HepG2 (cell line): ENCODE results near the gene CRIP1. TPM values are rescaled to one million over a fixed set of nuclear protein-coding genes. Genes with fewer than 3 reads are reported as not detected.

ENCODE experiments used
- CBX1 ChIP-seq: IDR thresholded peaks from one replicate; pipeline ENCODE4 v1.6.1; 2016; ENCODE audit warnings: antibody characterized with exemption, low read depth
- CREBL2 ChIP-seq: sonication (generic); formaldehyde crosslinking; IDR thresholded peaks from 2 replicates; pipeline ENCODE4 v1.8.1; 2023; ENCODE audit warnings: missing genetic modification reagents, mild to moderate bottlenecking, borderline replicate concordance
- DMTF1 ChIP-seq: sonication (generic); formaldehyde crosslinking; IDR thresholded peaks from 2 replicates; pipeline ENCODE4 v1.4.0; 2020; ENCODE audit warnings: mild to moderate bottlenecking, missing genetic modification reagents
- HBP1 ChIP-seq: IDR thresholded peaks from 2 replicates; pipeline ENCODE4 v1.6.1; 2016; ENCODE audit warnings: low read depth, control low read depth
- HMGA1 ChIP-seq: sonication (generic); formaldehyde crosslinking; conservative IDR thresholded peaks from 2 replicates; pipeline ENCODE4 v1.4.0; 2020; ENCODE audit warnings: missing genetic modification reagents
- HNRNPUL1 ChIP-seq: fragments of 200-400 bp; formaldehyde crosslinking; IDR thresholded peaks from 2 replicates; pipeline ENCODE4 v1.6.1; 2017; ENCODE audit warnings: low read depth, mild to moderate bottlenecking, low read length, moderate library complexity
- IRF9 ChIP-seq: sonication (generic); formaldehyde crosslinking; IDR thresholded peaks from 2 replicates; pipeline ENCODE4 v1.8.0; 2022; ENCODE audit warnings: missing genetic modification reagents, mild to moderate bottlenecking, borderline replicate concordance
- MAX ChIP-seq: IDR thresholded peaks from 2 replicates; pipeline ENCODE4 v1.6.1; 2012; ENCODE audit warnings: inconsistent platforms
- NBN ChIP-seq: fragments of 450-650 bp; conservative IDR thresholded peaks from 2 replicates; pipeline ENCODE4 v1.6.1; 2017
- PAX8 ChIP-seq: sonication (generic); formaldehyde crosslinking; IDR thresholded peaks from 2 replicates; pipeline ENCODE4 v1.8.0; 2022; ENCODE audit warnings: mild to moderate bottlenecking, missing genetic modification reagents, borderline replicate concordance
- RFX1 ChIP-seq: fragments of 450-650 bp; IDR thresholded peaks from 2 replicates; pipeline ENCODE4 v1.6.1; 2017
- RFXAP ChIP-seq: sonication (generic); formaldehyde crosslinking; IDR thresholded peaks from 2 replicates; pipeline ENCODE4 v1.4.0; 2020; ENCODE audit warnings: missing genetic modification reagents, borderline replicate concordance
- TFAP4 ChIP-seq: sonication (generic); IDR thresholded peaks from 2 replicates; pipeline ENCODE4 v1.6.1; 2016; ENCODE audit warnings: low read depth, borderline replicate concordance
- ZEB1 ChIP-seq: IDR thresholded peaks from 2 replicates; pipeline ENCODE4 v1.6.1; 2012; ENCODE audit warnings: mild to moderate bottlenecking, low read depth, inconsistent platforms; ENCODE audit not compliant: insufficient replicate concordance
- ZFP41 ChIP-seq: sonication (generic); formaldehyde crosslinking; IDR thresholded peaks from 2 replicates; pipeline ENCODE4 v1.4.0; 2020; ENCODE audit warnings: mild to moderate bottlenecking, missing genetic modification reagents, borderline replicate concordance
- ZNF292 ChIP-seq: sonication (generic); formaldehyde crosslinking; IDR thresholded peaks from 2 replicates; pipeline ENCODE4 v1.8.1; 2022; ENCODE audit warnings: mild to moderate bottlenecking, low read depth, missing genetic modification reagents, borderline replicate concordance
- ZNF331 ChIP-seq: sonication (generic); formaldehyde crosslinking; IDR thresholded peaks from 2 replicates; pipeline ENCODE4 v1.4.0; 2020; ENCODE audit warnings: missing genetic modification reagents
- ZNF451 ChIP-seq: sonication (generic); formaldehyde crosslinking; IDR thresholded peaks from 2 replicates; pipeline ENCODE4 v1.5.0; 2020; ENCODE audit warnings: mild to moderate bottlenecking, missing genetic modification reagents
- ZNF513 ChIP-seq: sonication (generic); formaldehyde crosslinking; conservative IDR thresholded peaks from 2 replicates; pipeline ENCODE4 v1.5.0; 2020; ENCODE audit warnings: missing genetic modification reagents
- ZNF672 ChIP-seq: sonication (generic); formaldehyde crosslinking; IDR thresholded peaks from 2 replicates; pipeline ENCODE4 v1.8.1; 2022; ENCODE audit warnings: missing genetic modification reagents
- ZSCAN21 ChIP-seq: sonication (generic); formaldehyde crosslinking; IDR thresholded peaks from 2 replicates; pipeline ENCODE4 v1.8.0; 2022; ENCODE audit warnings: mild to moderate bottlenecking, missing genetic modification reagents, moderate library complexity, borderline replicate concordance
- polyA plus RNA-seq, 8 experiments: library from polyadenylated mRNA; depleted of rRNA in 3 of 8; stranded (reverse) in 7 of 8; unstranded in 1 of 8; fragments of >200 nt; fragmentation: Illumina TruSeq in 4 of 8; extraction: Trizol in 4 of 8; gene quantifications; 2 replicates each; pipeline versions ENCODE4 v1.2.1 to v1.2.3, GENCODE V29; 2011 to 2016; ENCODE audit warnings: low read depth in 4 of 8, missing spikeins in 1 of 8, mixed read lengths in 1 of 8; ENCODE audit not compliant: insufficient read depth in 1 of 8
- total RNA-seq, 5 experiments: library from RNA; depleted of rRNA; stranded (reverse); fragments of >200 nt; fragmentation: Illumina TruSeq; extraction: Trizol; gene quantifications; 2 replicates each; pipeline ENCODE4 v1.2.3, GENCODE V29; 2016; ENCODE audit warnings: low read depth in 1 of 5

The CRIP1 gene
- total and polyA plus RNA-seq, 2 of the 13 experiments (the other 11 are each of a cell fraction or from before 2014, with no cell fraction given): 53.9 to 59.5 TPM

GRCh38 chr14:105486163-105486973, at the start of gene CRIP1 (continued):
- TF ChIP-seq TFAP4 (no peak), CBX1 (no peak), RFX1 (no peak), IRF9 (CRISPR knock-in tag) (0 out of 2 replicates have a peak, but pooled peaks have one; percentile 9), ZEB1 (peak; percentile 46), HNRNPUL1 (no peak), ZNF513 (CRISPR knock-in tag) (no peak), ZNF672 (CRISPR knock-in tag) (no peak), NBN (no peak), ZNF292 (CRISPR knock-in tag) (0 out of 2 replicates have a peak, but pooled peaks have one; percentile 6), HBP1 (CRISPR knock-in tag) (no peak), CREBL2 (CRISPR knock-in tag) (no peak), ZSCAN21 (CRISPR knock-in tag) (no peak; the same call in 1 of the 2 replicates), MAX (peak; percentile 11; the same call in 1 of the 2 replicates), ZNF451 (CRISPR knock-in tag) (no peak), RFXAP (CRISPR knock-in tag) (peak; percentile 13; the same call in 1 of the 2 replicates), ZNF331 (no peak), HMGA1 (CRISPR knock-in tag) (no peak), PAX8 (CRISPR knock-in tag) (no peak), DMTF1 (CRISPR knock-in tag) (no peak), ZFP41 (CRISPR knock-in tag) (no peak)
